Naive B cell (primary cell): ENCODE results near the gene TARM1. TPM values are rescaled to one million over a fixed set of nuclear protein-coding genes. Genes with fewer than 3 reads are reported as not detected.
"Not testable (repeated sequence)": the region's sequence is repeated elsewhere in the genome, so short reads cannot be mapped to it uniquely, and the experiment has no call there.

ENCODE experiments used
- ATAC-seq, 2 donors: fragments of 150-1000 bp; cut with Tn5 transposase; 2 replicates each; pipeline ENCODE4 v1.10.0; 2021; ENCODE audit warnings: low read depth in 2 of 2, mild to moderate bottlenecking in 2 of 2, moderate library complexity in 2 of 2
- DNase-seq: peaks from one replicate; pipeline ENCODE4 v3.0.0; 2022
- H3K27ac Mint-ChIP-seq, 6 donors: one replicate each; pipeline ENCODE4 v1.8.0; 2020 to 2022; ENCODE audit warnings: mild to moderate bottlenecking in 6 of 6, mixed read lengths in 6 of 6, moderate library complexity in 5 of 6, inconsistent platforms in 2 of 6
- H3K27me3 Mint-ChIP-seq, 3 donors: one replicate each; pipeline ENCODE4 v1.8.0; 2021 to 2022; ENCODE audit warnings: mixed read lengths in 3 of 3, mild to moderate bottlenecking in 1 of 3
- H3K36me3 Mint-ChIP-seq, 2 donors: one replicate each; pipeline ENCODE4 v1.8.0; 2020 to 2022; ENCODE audit warnings: mixed read lengths in 2 of 2, inconsistent platforms in 1 of 2, mild to moderate bottlenecking in 1 of 2
- H3K4me1 Mint-ChIP-seq, 3 donors: one replicate each; pipeline ENCODE4 v1.8.0; 2020 to 2022; ENCODE audit warnings: mixed read lengths in 3 of 3, inconsistent platforms in 1 of 3, mild to moderate bottlenecking in 1 of 3, moderate library complexity in 1 of 3
- H3K4me3 Mint-ChIP-seq, 8 donors: one replicate each; pipeline ENCODE4 v1.8.0; 2020 to 2022; ENCODE audit warnings: mild to moderate bottlenecking in 8 of 8, mixed read lengths in 8 of 8, moderate library complexity in 8 of 8, inconsistent platforms in 2 of 8
- H3K9me3 Mint-ChIP-seq, 7 donors: one replicate each; pipeline ENCODE4 v1.8.0; 2020 to 2022; ENCODE audit warnings: mixed read lengths in 7 of 7, mild to moderate bottlenecking in 5 of 7, inconsistent platforms in 2 of 7, moderate library complexity in 1 of 7
- polyA plus RNA-seq, 6 donors: library from polyadenylated mRNA; unstranded; fragments of 300-500 nt; fragmentation: Illumina TruSeq; gene quantifications; one replicate each; pipeline ENCODE4 v1.2.3, GENCODE V29; 2021; ENCODE audit warnings: low read depth in 6 of 6

The TARM1 gene
- polyA plus RNA-seq, 6 donors from 2014 or later: not detected

GRCh38 chr19:54040003-54040402 lies 41.2 kb downstream of the TARM1 start:
- ATAC-seq: no peak
- Mint-ChIP-seq H3K27ac (no peak overlapping the region), H3K4me1 (no peaks in the 10 kb centered on the region)

GRCh38 chr19:54036542-54036941 lies 44.6 kb downstream of the TARM1 start:
- H3K4me3 Mint-ChIP-seq, H3K36me3 Mint-ChIP-seq, H3K4me1 Mint-ChIP-seq, H3K27ac Mint-ChIP-seq, H3K9me3 Mint-ChIP-seq, ATAC-seq, DNase-seq: not testable (repeated sequence)
- peaks cover 2 to 23% (median 5%) of the 10 kb centered on the region in 3 donors for H3K27me3 Mint-ChIP-seq

More at GRCh38 chr19:54040003-54040402, 41.2 kb downstream of the TARM1 start:
- H3K36me3 Mint-ChIP-seq: no peaks in the 10 kb centered on the region
- peaks cover 0 to 5% (median 0%) of the 10 kb centered on the region in 7 donors for H3K9me3 Mint-ChIP-seq
- no peak for DNase-seq
- peaks cover 10 to 37% (median 13%) of the 10 kb centered on the region in 3 donors for H3K27me3 Mint-ChIP-seq
- H3K4me3 Mint-ChIP-seq: no peak overlapping the region

- H3K4me1 Mint-ChIP-seq: peaks cover 0 to 6% (median 0%) of the 10 kb centered on the region in 3 donors
- H3K27ac Mint-ChIP-seq: no peak overlapping the region
- no peaks in the 10 kb centered on the region for H3K36me3 Mint-ChIP-seq
- H3K27me3 Mint-ChIP-seq: peaks cover 8 to 26% (median 13%) of the 10 kb centered on the region in 3 donors
- no peak for ATAC-seq
- H3K9me3 Mint-ChIP-seq: peaks cover 0 to 5% (median 0%) of the 10 kb centered on the region in 7 donors
- H3K4me3 Mint-ChIP-seq: no peak overlapping the region
- DNase-seq: no peak
Observed at GRCh38 chr19:54035215-54036178, 45.7 kb downstream of the TARM1 start.

GRCh38 chr19:54030895-54031586 lies 50.1 kb downstream of the TARM1 start:
- Mint-ChIP-seq H3K4me1 (peaks cover 0 to 9% (median 5%) of the 10 kb centered on the region in 3 donors), H3K9me3 (no peaks in the 10 kb centered on the region), H3K27me3 (peaks cover 16 to 28% (median 26%) of the 10 kb centered on the region in 3 donors), H3K36me3 (no peaks in the 10 kb centered on the region), H3K27ac (no peak overlapping the region), H3K4me3 (no peak overlapping the region)
- no peak for ATAC-seq
- DNase-seq: no peak

DNA sequence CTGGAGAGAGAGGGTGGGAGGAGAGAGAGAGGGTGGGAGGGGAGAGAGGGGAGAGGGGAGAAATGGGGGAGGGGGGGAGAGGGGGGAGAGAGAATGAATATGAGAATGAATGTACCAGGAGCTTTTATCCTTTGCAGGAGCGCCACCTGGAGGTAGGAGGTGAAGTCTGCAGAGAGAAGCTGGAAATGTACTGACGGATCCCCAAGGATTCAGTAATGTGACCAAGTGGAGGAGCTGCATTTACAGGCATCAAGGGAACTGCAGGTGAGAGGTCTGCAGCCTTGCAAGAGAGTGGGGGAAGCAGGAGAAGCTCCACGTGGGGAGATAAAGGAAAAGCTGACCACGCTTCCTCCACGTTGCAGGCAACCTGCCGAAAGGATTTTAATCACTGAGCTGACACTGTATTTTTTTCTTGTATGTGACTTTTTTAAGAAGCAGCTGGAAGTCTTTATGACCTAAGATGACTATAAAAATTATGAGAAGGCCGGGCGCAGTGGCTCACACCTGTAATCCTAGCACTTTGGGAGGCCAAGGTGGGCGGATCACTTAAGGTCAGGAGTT lies 51.2 kb downstream of the TARM1 start:
- no peak overlapping the region for H3K27ac Mint-ChIP-seq
- no peak overlapping the region for H3K4me3 Mint-ChIP-seq
- peaks cover 16 to 29% (median 26%) of the 10 kb centered on the region in 3 donors for H3K27me3 Mint-ChIP-seq
- H3K4me1 Mint-ChIP-seq: peaks cover 0 to 9% (median 5%) of the 10 kb centered on the region in 3 donors
- ATAC-seq (no peak), DNase-seq (peak; percentile 29)
- H3K36me3 Mint-ChIP-seq: no peaks in the 10 kb centered on the region
- no peaks in the 10 kb centered on the region for H3K9me3 Mint-ChIP-seq

DNA sequence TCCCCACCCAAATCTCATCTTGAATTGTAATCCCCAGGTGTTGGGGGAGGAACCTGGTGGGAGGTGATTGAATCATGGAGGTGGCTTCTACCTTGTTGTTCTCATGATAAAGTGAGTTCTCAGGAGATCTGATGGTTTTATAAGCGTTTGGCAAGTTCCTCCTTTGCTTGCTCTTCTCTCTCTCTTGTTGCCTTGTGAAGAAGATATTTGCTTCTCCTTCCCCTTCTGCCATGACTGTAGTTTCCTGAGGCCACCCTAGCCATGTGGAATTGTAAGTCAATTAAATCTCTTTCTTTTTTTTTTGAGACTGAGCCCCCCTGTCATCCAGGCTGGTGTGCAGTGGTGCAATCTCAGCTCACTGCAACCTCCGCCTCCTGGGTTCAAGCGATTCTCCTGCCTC lies 51.9 kb downstream of the TARM1 start:
- ATAC-seq (no peak), DNase-seq (no peak)
- H3K4me1 Mint-ChIP-seq: peaks cover 0 to 9% (median 5%) of the 10 kb centered on the region in 3 donors
- no peak overlapping the region for H3K4me3 Mint-ChIP-seq
- H3K36me3 Mint-ChIP-seq: no peaks in the 10 kb centered on the region
- H3K27ac Mint-ChIP-seq: no peak overlapping the region
- no peaks in the 10 kb centered on the region for H3K9me3 Mint-ChIP-seq
- H3K27me3 Mint-ChIP-seq: peaks cover 16 to 30% (median 26%) of the 10 kb centered on the region in 3 donors

- H3K27me3 Mint-ChIP-seq: peaks cover 31 to 55% (median 43%) of the 10 kb centered on the region in 3 donors
- H3K27ac Mint-ChIP-seq: no peak overlapping the region
- peaks cover 5 to 9% (median 6%) of the 10 kb centered on the region in 3 donors for H3K4me1 Mint-ChIP-seq
- DNase-seq (no peak), ATAC-seq (no peak)
- H3K9me3 Mint-ChIP-seq: peaks cover 0 to 1% (median 0%) of the 10 kb centered on the region in 7 donors
- no peak overlapping the region for H3K4me3 Mint-ChIP-seq
- peaks cover 0 to under 1% of the 10 kb centered on the region in 2 donors for H3K36me3 Mint-ChIP-seq
Observed at GRCh38 chr19:54026656-54027055, 54.5 kb downstream of the TARM1 start.

- Mint-ChIP-seq H3K4me3 (peak overlapping the region in 1 of 8 donors; percentile 9), H3K36me3 (peaks cover 0 to 4% of the 10 kb centered on the region in 2 donors), H3K4me1 (peaks cover 0 to 6% (median 0%) of the 10 kb centered on the region in 3 donors), H3K9me3 (peaks cover 0 to 3% (median 0%) of the 10 kb centered on the region in 7 donors), H3K27me3 (peaks cover 23 to 56% (median 40%) of the 10 kb centered on the region in 3 donors), H3K27ac (no peak overlapping the region)
- DNase-seq (no peak), ATAC-seq (no peak)
Observed at GRCh38 chr19:54024660-54025059, 56.5 kb downstream of the TARM1 start.

DNA sequence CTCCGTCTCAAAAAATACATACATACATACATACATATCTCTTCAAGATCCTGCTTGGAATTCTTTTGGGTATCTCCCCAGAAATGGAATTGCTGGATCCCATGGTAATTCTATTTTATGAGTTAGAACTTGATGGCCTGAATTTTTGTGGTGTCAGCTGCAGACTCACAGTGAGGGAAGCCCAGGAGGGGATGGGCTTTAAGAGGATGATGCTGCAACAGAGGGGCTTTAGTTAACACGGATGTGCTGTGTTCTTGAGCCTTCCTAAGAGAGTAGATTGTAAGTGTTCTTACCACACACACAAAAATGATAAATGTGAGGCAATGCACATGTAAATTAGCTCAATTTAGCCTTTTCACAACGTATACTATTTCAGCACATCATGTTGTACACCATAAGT lies 58.0 kb downstream of the TARM1 start:
- DNase-seq (no peak), ATAC-seq (no peak)
- Mint-ChIP-seq H3K36me3 (peaks cover 0 to 4% of the 10 kb centered on the region in 2 donors), H3K27ac (no peak overlapping the region), H3K4me3 (no peak overlapping the region), H3K4me1 (peaks cover 0 to 6% (median 0%) of the 10 kb centered on the region in 3 donors), H3K9me3 (peaks cover 0 to 3% (median 0%) of the 10 kb centered on the region in 7 donors), H3K27me3 (peaks cover 28 to 62% (median 34%) of the 10 kb centered on the region in 3 donors)

- Mint-ChIP-seq H3K27ac (no peak overlapping the region), H3K27me3 (peaks cover 38 to 70% (median 40%) of the 10 kb centered on the region in 3 donors), H3K9me3 (peaks cover 0 to 3% (median 0%) of the 10 kb centered on the region in 7 donors), H3K36me3 (peaks cover 0 to 4% of the 10 kb centered on the region in 2 donors), H3K4me3 (no peak overlapping the region), H3K4me1 (peaks cover 0 to 6% (median 0%) of the 10 kb centered on the region in 3 donors)
- ATAC-seq (no peak), DNase-seq (no peak)
Observed at GRCh38 chr19:54021932-54022331, 59.2 kb downstream of the TARM1 start.

DNA sequence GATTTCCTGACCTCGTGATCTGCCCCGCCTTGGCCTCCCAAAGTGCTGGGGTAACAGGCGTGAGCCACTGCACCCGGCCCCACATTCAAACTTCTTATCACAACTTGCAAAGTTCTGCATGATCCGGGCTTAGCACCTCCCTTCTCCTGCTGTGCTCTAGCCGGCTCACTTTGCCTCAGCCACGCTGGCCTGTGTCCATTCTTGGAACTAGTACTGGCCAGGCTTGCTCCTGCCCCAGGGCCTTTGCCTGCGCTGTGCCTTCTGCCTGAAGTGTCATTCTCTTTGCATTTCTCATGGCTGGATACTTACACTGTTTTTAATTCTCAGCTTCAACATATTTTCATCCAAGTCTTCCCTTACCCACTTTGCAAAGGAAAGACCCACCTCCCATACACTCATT lies 59.8 kb downstream of the TARM1 start:
- Mint-ChIP-seq H3K27ac (no peak overlapping the region), H3K9me3 (peaks cover 0 to 3% (median 0%) of the 10 kb centered on the region in 7 donors), H3K4me1 (peaks cover 0 to 6% (median 0%) of the 10 kb centered on the region in 3 donors), H3K36me3 (peaks cover 0 to 4% of the 10 kb centered on the region in 2 donors), H3K4me3 (no peak overlapping the region), H3K27me3 (peaks cover 38 to 72% (median 42%) of the 10 kb centered on the region in 3 donors)
- DNase-seq (no peak), ATAC-seq (no peak)
